Panc1 (cell line): Measurements from ENCODE around the gene RABGAP1. TPM values are rescaled to one million over a fixed set of nuclear protein-coding genes. Genes with fewer than 3 reads are reported as not detected.

Source experiments
- ATAC-seq: fragments of 200-7000 bp; cut with Tn5 transposase; 2 replicates; pipeline ENCODE4 v1.9.1; 2020; ENCODE audit warnings: mild to moderate bottlenecking, moderate library complexity
- BruUV-seq: library from RNA; stranded (reverse); fragments of 400-500 nt; replicated peaks from 2 replicates; lab custom pipeline; 2021; lab: Mats Ljungman, UMichigan
- CTCF ChIA-PET: fragments of 300-600 bp; sonication (Branson Sonifier 250); formaldehyde crosslinking; loops from one replicate; lab custom pipeline; 2022; ENCODE audit warnings: antibody characterized with exemption; lab: Charles Lee
- POLR2A ChIA-PET: fragments of 300-600 bp; sonication (Branson Sonifier 250); formaldehyde crosslinking; loops from one replicate; lab custom pipeline; 2022; ENCODE audit warnings: antibody characterized with exemption; lab: Charles Lee
- DNase-seq: peaks from one replicate; pipeline ENCODE4 v3.0.0-alpha.2; 2010; ENCODE audit warnings: low read depth, low spot score
- H3K27ac ChIP-seq: 2 replicates; pipeline ENCODE4 v1.5.1; 2011; ENCODE audit warnings: mild to moderate bottlenecking, low read length, inconsistent platforms
- H3K27me3 ChIP-seq: fragments of 200-500 bp; sonication (Bioruptor generic); 2 replicates; pipeline ENCODE4 v1.6.0; 2014; ENCODE audit warnings: low read length, inconsistent platforms; ENCODE audit not compliant: control insufficient read depth, insufficient read depth
- H3K36me3 ChIP-seq: fragments of 200-500 bp; sonication (Bioruptor generic); 2 replicates; pipeline ENCODE4 v1.5.1; 2014; ENCODE audit warnings: inconsistent platforms, mild to moderate bottlenecking, low read length, moderate library complexity; ENCODE audit not compliant: control insufficient read depth, insufficient read depth
- H3K4me1 ChIP-seq: 2 replicates; pipeline ENCODE4 v1.5.1; 2011; ENCODE audit warnings: inconsistent platforms, mild to moderate bottlenecking, low read length, moderate library complexity; ENCODE audit not compliant: control insufficient read depth, insufficient read depth
- H3K4me3 ChIP-seq, 2 experiments: 2 replicates each; pipeline ENCODE4 v1.5.1; 2011 to 2012; ENCODE audit warnings: low read depth in 2 of 2, low read length in 2 of 2, mild to moderate bottlenecking in 2 of 2, inconsistent platforms in 1 of 2, moderate library complexity in 1 of 2
- H3K9me3 ChIP-seq: fragments of 200-500 bp; sonication (Bioruptor generic); 2 replicates; pipeline ENCODE4 v1.5.1; 2014; ENCODE audit warnings: low read depth, mild to moderate bottlenecking, inconsistent platforms, low read length, moderate library complexity; ENCODE audit not compliant: control insufficient read depth, insufficient read depth
- POLR2AphosphoS5 ChIP-seq: IDR thresholded peaks from 2 replicates; pipeline ENCODE4 v1.6.1; 2012; ENCODE audit warnings: mild to moderate bottlenecking, low read depth, low read length, moderate library complexity
- SIN3A ChIP-seq: IDR thresholded peaks from 2 replicates; pipeline ENCODE4 v1.6.1; 2012; ENCODE audit warnings: low read depth, mild to moderate bottlenecking, low read length, moderate library complexity, borderline replicate concordance; ENCODE audit not compliant: insufficient read depth
- TCF7L2 ChIP-seq: IDR thresholded peaks from 2 replicates; pipeline ENCODE4 v1.6.1; 2011; ENCODE audit warnings: mild to moderate bottlenecking, low read depth, low read length, inconsistent platforms
- in situ Hi-C: cut with HindIII; loops from 2 replicates; pipeline ENCODE4 v1.10.0; 2016; ENCODE audit warnings: low sequenced_read_pairs, low pct_unique_long_range_greater_than_20kb
- intact Hi-C: fragments of 100-400 bp; cut with micrococcal nuclease; formaldehyde crosslinking; loops from one replicate; pipeline ENCODE4 v1.10.0; 2022; ENCODE audit not compliant: unreplicated experiment
- total RNA-seq: library from RNA; stranded (reverse); gene quantifications from one replicate; pipeline ENCODE4 v1.2.1, GENCODE V29; 2021; ENCODE audit not compliant: unreplicated experiment
- TF ChIP-seq, protein P1 (sequence below), 2 experiments: IDR thresholded peaks; 2 replicates each; pipeline ENCODE4 v1.6.1; 2011 to 2012; ENCODE audit warnings: low read depth in 2 of 2, control low read depth in 1 of 2, low read length in 1 of 2, mild to moderate bottlenecking in 1 of 2, moderate library complexity in 1 of 2; ENCODE audit not compliant: insufficient read depth in 1 of 2
- TF ChIP-seq, protein P2 (sequence below): fragments of 450-650 bp; IDR thresholded peaks from 2 replicates; pipeline ENCODE4 v1.5.1; 2017; ENCODE audit warnings: mild to moderate bottlenecking

RABGAP1 gene
- total RNA-seq, 1 experiment from 2014 or later: 41.4 TPM

DNA sequence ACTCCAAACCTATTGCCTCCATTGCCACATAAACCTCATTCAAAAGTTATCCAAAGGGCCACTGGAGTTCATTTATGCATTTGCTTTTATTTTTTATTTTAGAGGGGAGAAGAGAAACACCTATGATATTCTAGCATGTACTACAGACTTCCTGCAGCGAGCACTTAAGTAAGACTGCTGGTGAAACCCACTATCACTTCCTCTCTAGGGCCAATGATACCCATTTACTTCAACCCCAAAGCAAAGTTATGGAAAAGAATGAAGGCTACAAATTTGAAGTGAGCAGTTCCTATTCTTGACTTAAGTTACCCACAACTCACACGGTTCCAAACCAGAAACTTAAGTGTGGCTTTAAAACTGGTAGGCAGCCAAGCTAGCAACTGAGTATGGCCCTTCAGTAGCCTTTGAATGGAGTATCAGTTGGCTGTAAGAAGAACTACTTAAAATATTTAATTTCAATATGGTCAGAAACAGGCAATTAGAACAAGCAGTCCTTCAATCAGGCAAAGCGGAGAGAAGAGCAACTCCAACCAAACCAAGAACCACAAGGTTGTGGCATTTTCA is 186.8 kb downstream of the RABGAP1 start:
- H3K36me3 ChIP-seq: no peaks in the 10 kb centered on the region; the same call in 1 of the 2 replicates
- CTCF ChIA-PET: no interaction called here

DNA sequence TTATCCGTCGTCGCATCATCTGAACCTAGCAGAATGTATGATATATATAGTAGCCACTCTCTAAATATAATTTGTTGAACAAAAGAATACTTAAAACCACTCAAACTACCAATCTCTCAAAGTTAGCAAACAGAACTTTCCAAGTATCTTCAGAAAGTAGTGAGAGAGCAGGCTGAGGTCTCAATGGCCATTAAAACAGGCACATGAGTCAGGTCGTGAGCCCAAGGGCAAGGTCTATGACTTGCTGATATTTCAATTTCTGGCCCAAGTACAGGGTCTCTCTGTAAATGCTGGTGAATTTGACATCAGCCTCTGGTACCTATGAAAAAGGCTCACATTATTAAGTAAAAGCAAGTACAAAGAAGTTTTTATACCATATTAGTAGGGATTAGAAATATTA is 187.8 kb downstream of the RABGAP1 start:
- in situ Hi-C loops (no loop called here), intact Hi-C loops (no loop called here)
- ATAC-seq (no peak), DNase-seq (no peak)
- no TSS peak for BruUV-seq
- Histone ChIP-seq H3K27ac (no peak overlapping the region), H3K27me3 (no peaks in the 10 kb centered on the region), H3K36me3 (no peaks in the 10 kb centered on the region; the same call in 1 of the 2 replicates), H3K9me3 (no peaks in the 10 kb centered on the region), H3K4me1 (no peaks in the 10 kb centered on the region), H3K4me3 (no peak overlapping the region)
- ChIA-PET CTCF (no interaction called here), POLR2A (no interaction called here)
- TF ChIP-seq, protein P1, sequence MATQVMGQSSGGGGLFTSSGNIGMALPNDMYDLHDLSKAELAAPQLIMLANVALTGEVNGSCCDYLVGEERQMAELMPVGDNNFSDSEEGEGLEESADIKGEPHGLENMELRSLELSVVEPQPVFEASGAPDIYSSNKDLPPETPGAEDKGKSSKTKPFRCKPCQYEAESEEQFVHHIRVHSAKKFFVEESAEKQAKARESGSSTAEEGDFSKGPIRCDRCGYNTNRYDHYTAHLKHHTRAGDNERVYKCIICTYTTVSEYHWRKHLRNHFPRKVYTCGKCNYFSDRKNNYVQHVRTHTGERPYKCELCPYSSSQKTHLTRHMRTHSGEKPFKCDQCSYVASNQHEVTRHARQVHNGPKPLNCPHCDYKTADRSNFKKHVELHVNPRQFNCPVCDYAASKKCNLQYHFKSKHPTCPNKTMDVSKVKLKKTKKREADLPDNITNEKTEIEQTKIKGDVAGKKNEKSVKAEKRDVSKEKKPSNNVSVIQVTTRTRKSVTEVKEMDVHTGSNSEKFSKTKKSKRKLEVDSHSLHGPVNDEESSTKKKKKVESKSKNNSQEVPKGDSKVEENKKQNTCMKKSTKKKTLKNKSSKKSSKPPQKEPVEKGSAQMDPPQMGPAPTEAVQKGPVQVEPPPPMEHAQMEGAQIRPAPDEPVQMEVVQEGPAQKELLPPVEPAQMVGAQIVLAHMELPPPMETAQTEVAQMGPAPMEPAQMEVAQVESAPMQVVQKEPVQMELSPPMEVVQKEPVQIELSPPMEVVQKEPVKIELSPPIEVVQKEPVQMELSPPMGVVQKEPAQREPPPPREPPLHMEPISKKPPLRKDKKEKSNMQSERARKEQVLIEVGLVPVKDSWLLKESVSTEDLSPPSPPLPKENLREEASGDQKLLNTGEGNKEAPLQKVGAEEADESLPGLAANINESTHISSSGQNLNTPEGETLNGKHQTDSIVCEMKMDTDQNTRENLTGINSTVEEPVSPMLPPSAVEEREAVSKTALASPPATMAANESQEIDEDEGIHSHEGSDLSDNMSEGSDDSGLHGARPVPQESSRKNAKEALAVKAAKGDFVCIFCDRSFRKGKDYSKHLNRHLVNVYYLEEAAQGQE (IDR thresholded peaks at IDR 0.05; ENCODE audit: insufficient read depth in 1 of 2, low read depth in 2 of 2, low read length in 1 of 2): no peak
- no peak for TF ChIP-seq TCF7L2
- no peak for TF ChIP-seq POLR2AphosphoS5
- TF ChIP-seq SIN3A: no peak
- TF ChIP-seq, protein P2, sequence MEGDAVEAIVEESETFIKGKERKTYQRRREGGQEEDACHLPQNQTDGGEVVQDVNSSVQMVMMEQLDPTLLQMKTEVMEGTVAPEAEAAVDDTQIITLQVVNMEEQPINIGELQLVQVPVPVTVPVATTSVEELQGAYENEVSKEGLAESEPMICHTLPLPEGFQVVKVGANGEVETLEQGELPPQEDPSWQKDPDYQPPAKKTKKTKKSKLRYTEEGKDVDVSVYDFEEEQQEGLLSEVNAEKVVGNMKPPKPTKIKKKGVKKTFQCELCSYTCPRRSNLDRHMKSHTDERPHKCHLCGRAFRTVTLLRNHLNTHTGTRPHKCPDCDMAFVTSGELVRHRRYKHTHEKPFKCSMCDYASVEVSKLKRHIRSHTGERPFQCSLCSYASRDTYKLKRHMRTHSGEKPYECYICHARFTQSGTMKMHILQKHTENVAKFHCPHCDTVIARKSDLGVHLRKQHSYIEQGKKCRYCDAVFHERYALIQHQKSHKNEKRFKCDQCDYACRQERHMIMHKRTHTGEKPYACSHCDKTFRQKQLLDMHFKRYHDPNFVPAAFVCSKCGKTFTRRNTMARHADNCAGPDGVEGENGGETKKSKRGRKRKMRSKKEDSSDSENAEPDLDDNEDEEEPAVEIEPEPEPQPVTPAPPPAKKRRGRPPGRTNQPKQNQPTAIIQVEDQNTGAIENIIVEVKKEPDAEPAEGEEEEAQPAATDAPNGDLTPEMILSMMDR: no peak

More for the DNA sequence above, 186.8 kb downstream of the RABGAP1 start:
- H3K27me3 ChIP-seq: no peaks in the 10 kb centered on the region
- H3K4me1 ChIP-seq: no peaks in the 10 kb centered on the region
- no peak for TF ChIP-seq SIN3A
- TF ChIP-seq, protein P1 (IDR thresholded peaks at IDR 0.05; ENCODE audit: insufficient read depth in 1 of 2, low read depth in 2 of 2, low read length in 1 of 2): no peak
- TF ChIP-seq, protein P2: no peak
- no peak for TF ChIP-seq TCF7L2
- H3K4me3 ChIP-seq: no peak overlapping the region
- intact Hi-C loops (no loop called here), in situ Hi-C loops (no loop called here)
- DNase-seq: no peak
- POLR2A ChIA-PET: no interaction called here
- no TSS peak for BruUV-seq
- H3K27ac ChIP-seq: no peak overlapping the region
- H3K9me3 ChIP-seq: no peaks in the 10 kb centered on the region
- ATAC-seq: no peak
